ENCODE results near the gene TXNRD2. TPM values are rescaled to one million over a fixed set of nuclear protein-coding genes. Genes with fewer than 3 reads are reported as not detected.

The TXNRD2 gene
- total RNA-seq = 40.4 TPM
- long read RNA-seq, partial matches to known transcripts = 6 of 117 reads
- long read RNA-seq, other reads (novel, unspliced or antisense) = 106 of 117 reads

DNA sequence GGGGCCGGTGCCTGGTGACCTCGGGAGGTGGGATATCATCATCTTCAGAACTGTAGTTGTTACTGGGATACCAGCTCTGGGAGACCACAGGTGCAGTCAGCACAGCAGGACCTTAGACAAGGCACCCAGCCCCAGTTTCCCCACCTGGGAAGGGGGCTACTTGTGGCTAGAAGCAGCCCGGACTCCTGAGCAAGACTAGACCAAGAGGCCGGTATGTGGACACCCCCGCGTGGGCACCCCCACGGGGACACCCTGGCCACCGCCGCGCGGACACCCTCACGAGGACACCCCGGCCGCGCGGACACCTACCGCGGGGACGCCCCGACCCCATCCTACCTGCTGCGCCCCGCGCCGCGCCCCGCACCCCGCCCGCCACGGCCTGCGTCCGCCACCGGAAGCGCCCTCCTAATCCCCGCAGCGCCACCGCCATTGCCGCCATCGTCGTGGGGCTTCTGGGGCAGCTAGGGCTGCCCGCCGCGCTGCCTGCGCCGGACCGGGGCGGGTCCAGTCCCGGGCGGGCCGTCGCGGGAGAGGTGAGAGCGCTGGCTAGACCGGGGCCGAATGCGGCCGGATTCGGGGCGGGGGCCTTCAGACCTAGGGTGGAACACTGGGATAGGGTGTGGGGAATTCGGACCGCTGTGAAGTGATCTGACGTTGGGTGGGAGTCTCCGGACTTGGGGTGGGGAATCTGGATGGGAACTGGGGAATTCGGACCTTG is at the start of gene TXNRD2, which contains the start of gene COMT:
Gene TXNRD2, minus strand, starts transcription at position 454 of the 718 bp plus-strand sequence. Its CDS starts 15 bp downstream, at position 439.
Gene COMT, plus strand, starts transcription at position 408 of the 718 bp plus-strand sequence. CDS start 20,755 bp downstream, outside the sequence.
- ATAC-seq (ENCODE audit: poor library complexity) (peak; percentile 93), DNase-seq (peak; percentile 87)
- intact Hi-C loops (cut with DNase I) = no loop called here

DNA sequence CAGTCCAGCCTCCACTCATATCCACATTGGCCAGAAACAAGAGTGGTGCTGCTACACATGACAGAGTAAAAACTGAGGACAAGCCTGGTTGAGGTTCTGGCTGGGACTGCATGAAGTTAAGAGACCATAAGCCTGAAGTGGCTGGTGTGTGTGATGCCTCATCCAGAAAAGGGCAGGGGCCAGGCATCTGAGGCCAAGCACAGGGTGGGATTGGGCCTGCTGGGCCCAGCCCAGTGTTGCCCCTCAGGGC is 49.7 kb upstream of the TXNRD2 start:
- DNase-seq (no peak), ATAC-seq (ENCODE audit: poor library complexity) (no peak)
- intact Hi-C loops (cut with DNase I) = no loop called here

DNA sequence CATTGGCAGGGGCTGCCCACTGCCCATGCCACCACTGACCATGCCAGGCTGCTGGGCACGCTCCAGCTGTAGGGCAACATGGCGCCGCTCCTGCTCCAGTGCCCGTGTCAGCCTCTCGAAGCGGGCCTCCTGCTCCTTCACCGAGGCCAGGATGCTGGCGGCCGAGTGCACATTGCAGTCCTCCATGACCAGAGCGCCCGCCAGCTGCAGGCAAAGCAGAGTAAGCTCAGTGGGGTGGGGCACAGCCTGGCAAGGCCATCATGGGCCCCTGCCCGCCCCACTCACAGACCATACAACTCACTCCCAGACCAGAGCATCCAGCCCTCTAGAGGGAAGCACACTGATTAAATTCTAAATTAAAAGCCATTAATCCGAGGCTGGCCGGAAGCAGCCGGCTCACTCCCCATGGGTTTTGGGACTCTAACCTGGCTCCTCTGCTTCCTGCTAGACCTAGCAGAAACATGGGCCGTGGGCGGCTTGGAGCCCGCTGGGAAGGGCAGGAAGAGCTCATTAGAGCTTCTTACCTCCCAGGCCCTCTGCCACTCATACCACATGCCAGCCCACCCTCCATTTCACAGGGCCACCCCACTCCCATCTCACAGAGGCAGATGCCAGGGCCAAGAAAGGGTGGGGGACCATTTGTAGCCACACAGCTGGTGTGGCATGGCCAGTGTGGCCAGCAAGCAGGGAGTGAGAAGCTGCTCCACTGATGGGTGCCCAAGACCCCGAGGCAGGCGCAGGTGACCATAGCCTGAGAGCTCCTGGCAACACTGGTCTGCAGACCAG is 49.2 kb upstream of the TXNRD2 start:
- intact Hi-C loops (cut with DNase I) = no loop called here
- DNase-seq = peak; percentile 35
- ATAC-seq (ENCODE audit: poor library complexity) = no peak

GRCh38 chr22:19990188-19990587 is 48.6 kb upstream of the TXNRD2 start:
- intact Hi-C loops (cut with DNase I) = no loop called here
- no peak for DNase-seq
- no peak for ATAC-seq (ENCODE audit: poor library complexity)

- DNase-seq (no peak), ATAC-seq (ENCODE audit: poor library complexity) (no peak)
- intact Hi-C loops (cut with DNase I) = no loop called here
Observed at GRCh38 chr22:19989725-19990067, 48.1 kb upstream of the TXNRD2 start.

DNA sequence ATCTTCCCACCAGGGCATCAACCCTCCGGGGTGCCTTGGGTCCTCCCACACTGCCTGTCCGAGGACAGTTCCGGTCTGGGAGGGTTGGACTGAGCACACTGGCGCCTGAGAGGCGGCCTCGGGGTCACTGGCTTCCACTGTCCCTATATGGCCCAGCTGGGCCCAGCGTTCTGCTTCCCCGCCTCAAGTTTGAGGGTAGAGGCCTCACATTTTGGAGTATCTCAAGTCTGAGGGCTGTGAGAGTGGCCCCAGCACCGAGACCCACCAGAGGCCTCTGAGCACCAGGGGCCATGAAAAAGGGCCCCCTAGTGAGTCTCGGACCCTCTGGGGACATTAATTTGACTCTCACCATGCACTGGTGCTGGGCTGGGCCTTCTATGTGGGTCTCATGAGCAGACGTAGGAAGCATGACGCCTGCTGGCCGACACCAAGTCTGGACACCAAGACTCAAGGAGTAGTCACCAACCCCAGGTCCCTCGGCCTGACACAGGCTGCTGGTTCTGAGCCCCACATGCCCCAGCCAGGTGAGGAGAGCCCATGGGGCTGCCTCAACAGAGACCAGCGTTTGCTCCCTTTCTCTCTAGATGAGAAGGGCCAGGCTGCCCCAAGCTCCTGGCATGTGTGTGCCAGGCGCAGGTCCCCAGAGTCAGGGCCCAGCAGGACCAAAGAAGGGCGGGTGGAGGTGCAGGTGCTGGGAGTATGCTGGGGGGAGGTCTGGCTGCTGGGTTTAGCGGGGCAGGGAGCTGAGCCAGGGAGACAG is 47.5 kb upstream of the TXNRD2 start:
- DNase-seq (peak; percentile 45), ATAC-seq (ENCODE audit: poor library complexity) (no peak)
- intact Hi-C loops (cut with DNase I) = no loop called here

- no peak for ATAC-seq (ENCODE audit: poor library complexity)
- intact Hi-C loops (cut with DNase I) = no loop called here
- DNase-seq = peak; percentile 38
Observed at GRCh38 chr22:19988331-19988808, 46.8 kb upstream of the TXNRD2 start.

DNA sequence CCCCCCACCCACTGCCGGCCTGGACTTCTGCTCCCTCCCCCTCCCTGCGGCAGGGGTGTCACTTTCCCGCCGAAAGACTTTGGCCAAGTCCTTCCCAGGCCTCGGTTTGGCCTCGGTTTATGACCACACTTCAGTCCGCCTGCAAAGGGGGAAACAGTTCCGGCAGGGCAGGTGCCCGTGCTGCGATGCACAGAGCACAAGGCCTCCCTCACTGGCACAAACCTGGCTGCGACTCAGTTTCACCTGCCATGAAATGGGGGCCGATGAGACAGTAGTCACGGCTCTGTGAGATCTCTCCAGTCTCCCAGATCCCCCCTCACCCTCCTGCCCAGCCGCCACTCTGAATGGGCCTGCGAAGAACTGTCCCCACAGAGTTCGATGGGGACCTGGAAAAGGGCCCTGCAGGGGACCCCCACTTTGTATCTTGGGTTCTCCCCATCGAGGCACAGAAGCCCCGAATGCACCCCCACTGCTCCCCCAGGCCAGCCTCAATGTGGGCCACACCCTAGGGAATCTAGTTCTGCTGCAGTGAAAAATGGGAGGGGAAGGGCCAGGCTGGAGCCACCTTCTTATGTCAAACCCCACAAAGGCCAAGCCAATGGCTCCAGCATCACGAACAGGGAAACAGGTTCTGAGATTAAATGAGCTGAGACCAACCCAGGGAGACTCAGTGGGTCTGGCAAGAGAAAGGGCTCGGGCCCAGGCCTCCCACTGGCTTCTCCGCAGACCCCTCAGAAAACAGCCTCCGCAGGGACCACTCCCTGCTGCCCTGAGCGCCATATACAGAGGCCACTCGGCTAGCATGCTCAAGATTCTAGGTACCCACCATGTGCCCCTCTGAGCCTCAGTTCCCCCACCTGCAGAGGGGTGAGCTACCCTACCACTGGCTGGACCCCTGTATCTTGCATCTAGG is 46.0 kb upstream of the TXNRD2 start:
- DNase-seq = peak; percentile 32
- intact Hi-C loops (cut with DNase I) = no loop called here
- ATAC-seq (ENCODE audit: poor library complexity) = no peak

GRCh38 chr22:19986410-19987341 is 45.1 kb upstream of the TXNRD2 start:
- intact Hi-C loops (cut with DNase I) = no loop called here
- peak; percentile 88 for ATAC-seq (ENCODE audit: poor library complexity)

DNA sequence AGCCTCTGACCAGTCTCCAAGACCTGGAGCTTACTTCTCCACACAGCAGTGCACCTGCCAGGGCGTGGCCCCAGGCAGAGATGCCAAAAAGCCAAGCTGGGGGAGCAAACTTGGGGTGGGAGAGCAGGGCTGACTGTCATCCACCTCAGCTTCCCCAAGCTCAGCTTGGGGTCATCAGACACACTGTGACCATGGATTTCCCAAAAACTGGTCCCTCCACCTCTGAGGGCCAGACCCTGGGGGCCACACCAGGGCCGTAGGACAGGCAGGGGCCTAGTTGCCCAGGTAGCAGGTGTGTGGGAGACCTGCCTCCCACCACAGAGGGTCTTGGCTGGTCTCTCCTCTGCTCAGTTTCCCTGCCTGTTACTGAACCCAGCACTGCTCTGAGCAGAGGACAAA is 44.4 kb upstream of the TXNRD2 start:
- DNase-seq (no peak), ATAC-seq (ENCODE audit: poor library complexity) (no peak)
- intact Hi-C loops (cut with DNase I) = no loop called here

More at GRCh38 chr22:19986410-19987341, 45.1 kb upstream of the TXNRD2 start:
- peak; percentile 88 for DNase-seq

- DNase-seq = peak; percentile 39
- no peak for ATAC-seq (ENCODE audit: poor library complexity)
- intact Hi-C loops (cut with DNase I) = no loop called here
Observed at GRCh38 chr22:19984851-19985811, 43.5 kb upstream of the TXNRD2 start.

DNA sequence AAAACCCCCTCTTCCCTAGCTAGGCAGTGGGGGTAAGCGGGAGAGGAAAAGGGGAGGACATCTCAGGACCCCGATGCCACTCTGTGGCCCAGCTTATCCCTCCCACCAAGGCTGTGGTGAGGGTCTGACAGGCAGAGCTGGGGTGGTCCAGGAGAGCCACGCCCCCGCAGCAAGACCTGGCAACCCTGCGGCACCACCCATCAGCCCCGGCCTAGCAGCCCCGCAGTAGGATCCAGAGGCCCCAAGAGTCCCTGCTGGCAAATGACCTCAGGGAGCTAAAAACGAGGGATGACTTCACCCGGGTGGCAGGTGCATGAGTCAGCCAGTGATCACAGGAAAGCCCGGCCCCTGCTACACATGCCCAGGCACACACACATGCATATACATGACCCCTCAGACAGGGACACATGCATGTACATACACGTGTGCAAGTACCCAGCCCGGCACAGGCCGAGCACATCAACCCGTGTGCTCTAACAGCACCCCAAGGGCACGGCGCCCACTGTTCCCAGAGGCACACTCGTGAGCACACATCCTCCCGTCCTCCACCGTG is 42.7 kb upstream of the TXNRD2 start:
- intact Hi-C loops (cut with DNase I) = no loop called here
- DNase-seq = peak; percentile 73
- ATAC-seq (ENCODE audit: poor library complexity) = peak; percentile 71

- intact Hi-C loops (cut with DNase I) = no loop called here
- DNase-seq (peak; percentile 51), ATAC-seq (ENCODE audit: poor library complexity) (peak; percentile 8)
Observed at GRCh38 chr22:19983741-19984140, 42.1 kb upstream of the TXNRD2 start.

GRCh38 chr22:19982991-19983578 is 41.5 kb upstream of the TXNRD2 start:
- intact Hi-C loops (cut with DNase I) = no loop called here
- DNase-seq = peak; percentile 69

More at GRCh38 chr22:19982991-19983578, 41.5 kb upstream of the TXNRD2 start:
- peak; percentile 32 for ATAC-seq (ENCODE audit: poor library complexity)
